HEK293 (cell line): Measurements from ENCODE around the gene TOR4A.

Source experiments
- GLI2 ChIP-seq: fragments of 450-650 bp; formaldehyde crosslinking; IDR thresholded peaks from 2 replicates; pipeline ENCODE4; 2017; ENCODE audit warnings: missing biosample characterization, missing genetic modification characterization, low read depth, borderline replicate concordance
- GLI4 ChIP-seq: fragments of 450-650 bp; formaldehyde crosslinking; IDR thresholded peaks from 2 replicates; pipeline ENCODE4 v1.5.1; 2016; ENCODE audit warnings: missing biosample characterization, missing genetic modification characterization
- GLIS1 ChIP-seq: fragments of 450-650 bp; formaldehyde crosslinking; IDR thresholded peaks from 2 replicates; pipeline ENCODE4 v1.5.1; 2016; ENCODE audit warnings: missing biosample characterization, missing genetic modification characterization
- IKZF3 ChIP-seq: fragments of 450-650 bp; IDR thresholded peaks from 2 replicates; pipeline ENCODE4 v1.5.0; 2018; ENCODE audit warnings: missing biosample characterization, mild to moderate bottlenecking, missing genetic modification characterization, moderate library complexity
- KLF16 ChIP-seq: fragments of 450-650 bp; formaldehyde crosslinking; IDR thresholded peaks from 2 replicates; pipeline ENCODE4 v1.5.1; 2017; ENCODE audit warnings: missing biosample characterization, missing genetic modification characterization
- SCRT1 ChIP-seq: fragments of 450-650 bp; formaldehyde crosslinking; IDR thresholded peaks from 2 replicates; pipeline ENCODE4 v1.5.1; 2016; ENCODE audit warnings: missing biosample characterization, missing genetic modification characterization, borderline replicate concordance
- YY1 ChIP-seq: fragments of 450-650 bp; formaldehyde crosslinking; IDR thresholded peaks from 2 replicates; pipeline ENCODE4 v1.5.1; 2018; ENCODE audit warnings: missing biosample characterization, missing genetic modification characterization
- YY2 ChIP-seq: fragments of 450-650 bp; formaldehyde crosslinking; IDR thresholded peaks from 2 replicates; pipeline ENCODE4 v1.5.1; 2016; ENCODE audit warnings: missing biosample characterization, missing genetic modification characterization
- ZBTB10 ChIP-seq: fragments of 450-650 bp; formaldehyde crosslinking; IDR thresholded peaks from 2 replicates; pipeline ENCODE4 v1.5.1; 2016; ENCODE audit warnings: missing biosample characterization, missing genetic modification characterization
- ZFP69B ChIP-seq: fragments of 450-650 bp; formaldehyde crosslinking; IDR thresholded peaks from 2 replicates; pipeline ENCODE4 v1.5.1; 2016; ENCODE audit warnings: missing biosample characterization, missing genetic modification characterization
- ZNF10 ChIP-seq: fragments of 450-650 bp; formaldehyde crosslinking; IDR thresholded peaks from 2 replicates; pipeline ENCODE4 v1.5.1; 2017; ENCODE audit warnings: missing biosample characterization, missing genetic modification characterization
- ZNF112 ChIP-seq: fragments of 450-650 bp; formaldehyde crosslinking; IDR thresholded peaks from 2 replicates; pipeline ENCODE4 v1.5.0; 2017; ENCODE audit warnings: missing biosample characterization, missing genetic modification characterization
- ZNF133 ChIP-seq: fragments of 450-650 bp; formaldehyde crosslinking; IDR thresholded peaks from 2 replicates; pipeline ENCODE4 v1.5.1; 2016; ENCODE audit warnings: missing biosample characterization, missing genetic modification characterization
- ZNF146 ChIP-seq: fragments of 450-650 bp; formaldehyde crosslinking; IDR thresholded peaks from 2 replicates; pipeline ENCODE4 v1.5.1; 2016; ENCODE audit warnings: missing biosample characterization, missing genetic modification characterization
- ZNF19 ChIP-seq: fragments of 450-650 bp; formaldehyde crosslinking; IDR thresholded peaks from 2 replicates; pipeline ENCODE4; 2016; ENCODE audit warnings: missing biosample characterization, missing genetic modification characterization, low read depth
- ZNF202 ChIP-seq: fragments of 450-650 bp; formaldehyde crosslinking; IDR thresholded peaks from 2 replicates; pipeline ENCODE4 v1.5.1; 2016; ENCODE audit warnings: missing biosample characterization, missing genetic modification characterization, borderline replicate concordance
- ZNF324 ChIP-seq: fragments of 450-650 bp; formaldehyde crosslinking; IDR thresholded peaks from 2 replicates; pipeline ENCODE4 v1.5.1; 2016; ENCODE audit warnings: missing biosample characterization, missing genetic modification characterization
- ZNF350 ChIP-seq: fragments of 450-650 bp; formaldehyde crosslinking; IDR thresholded peaks from 2 replicates; pipeline ENCODE4 v1.5.0; 2017; ENCODE audit warnings: missing biosample characterization, mild to moderate bottlenecking, missing genetic modification characterization
- ZNF354C ChIP-seq: fragments of 450-650 bp; formaldehyde crosslinking; IDR thresholded peaks from 2 replicates; pipeline ENCODE4 v1.5.1; 2016; ENCODE audit warnings: missing biosample characterization, missing genetic modification characterization, low read depth, borderline replicate concordance
- ZNF416 ChIP-seq: fragments of 450-650 bp; formaldehyde crosslinking; IDR thresholded peaks from 2 replicates; pipeline ENCODE4 v1.5.1; 2016; ENCODE audit warnings: missing biosample characterization, missing genetic modification characterization
- ZNF473 ChIP-seq: fragments of 450-650 bp; formaldehyde crosslinking; IDR thresholded peaks from 2 replicates; pipeline ENCODE4 v1.5.1; 2017; ENCODE audit warnings: missing biosample characterization, missing genetic modification characterization
- ZNF488 ChIP-seq: fragments of 450-650 bp; formaldehyde crosslinking; IDR thresholded peaks from 2 replicates; pipeline ENCODE4 v1.5.1; 2016; ENCODE audit warnings: missing biosample characterization, missing genetic modification characterization
- ZNF521 ChIP-seq: fragments of 450-650 bp; formaldehyde crosslinking; IDR thresholded peaks from 2 replicates; pipeline ENCODE4 v1.5.1; 2017; ENCODE audit warnings: missing biosample characterization, mild to moderate bottlenecking, missing genetic modification characterization
- ZNF561 ChIP-seq: fragments of 450-650 bp; IDR thresholded peaks from 2 replicates; pipeline ENCODE4 v1.5.1; 2018; ENCODE audit warnings: missing biosample characterization, missing genetic modification characterization, borderline replicate concordance
- ZNF624 ChIP-seq: fragments of 450-650 bp; formaldehyde crosslinking; IDR thresholded peaks from 2 replicates; pipeline ENCODE4 v1.5.1; 2017; ENCODE audit warnings: missing biosample characterization, missing genetic modification characterization
- ZNF692 ChIP-seq: fragments of 450-650 bp; formaldehyde crosslinking; IDR thresholded peaks from 2 replicates; pipeline ENCODE4 v1.5.1; 2016; ENCODE audit warnings: missing biosample characterization, missing genetic modification characterization
- ZNF768 ChIP-seq: fragments of 450-650 bp; formaldehyde crosslinking; IDR thresholded peaks from 2 replicates; pipeline ENCODE4 v1.5.1; 2018; ENCODE audit warnings: missing biosample characterization, mild to moderate bottlenecking, missing genetic modification characterization
- ZNF791 ChIP-seq: fragments of 450-650 bp; formaldehyde crosslinking; IDR thresholded peaks from 2 replicates; pipeline ENCODE4 v1.5.1; 2016; ENCODE audit warnings: missing biosample characterization, missing genetic modification characterization
- TF ChIP-seq, protein P1 (sequence below): fragments of 450-650 bp; formaldehyde crosslinking; IDR thresholded peaks from 2 replicates; pipeline ENCODE4 v1.5.1; 2017; ENCODE audit warnings: missing biosample characterization, missing genetic modification characterization
- TF ChIP-seq, protein P2 (sequence below): fragments of 450-650 bp; formaldehyde crosslinking; IDR thresholded peaks from 2 replicates; pipeline ENCODE4 v1.5.1; 2016; ENCODE audit warnings: missing biosample characterization, missing genetic modification characterization, borderline replicate concordance

Gene TOR4A

GRCh38 chr9:137236238-137236935 lies 41.1 kb upstream of the TOR4A start (continued):
- TF ChIP-seq IKZF3 (tag by site-specific recombination) (no peak), ZNF473 (tag by site-specific recombination) (no peak), GLI2 (tag by site-specific recombination) (no peak), ZFP69B (tag by site-specific recombination) (0 out of 2 replicates have a peak, but pooled peaks have one; percentile 18), ZNF561 (tag by site-specific recombination) (0 out of 2 replicates have a peak, but pooled peaks have one; percentile 64), ZNF133 (tag by site-specific recombination) (no peak), ZNF521 (tag by site-specific recombination) (no peak), ZNF112 (tag by site-specific recombination) (no peak), SCRT1 (no peak), YY2 (peak; percentile 89), ZNF350 (tag by site-specific recombination) (no peak), ZNF416 (tag by site-specific recombination) (no peak), ZNF19 (tag by site-specific recombination) (no peak), YY1 (tag by site-specific recombination) (peak; percentile 80), ZNF791 (tag by site-specific recombination) (no peak), ZNF692 (peak; percentile 67; the same call in 1 of the 2 replicates), ZBTB10 (peak; percentile 90), ZNF10 (tag by site-specific recombination) (peak; percentile 22; the same call in 1 of the 2 replicates), ZNF324 (0 out of 2 replicates have a peak, but pooled peaks have one; percentile 56), GLIS1 (tag by site-specific recombination) (no peak), ZNF624 (no peak), ZNF202 (tag by site-specific recombination) (no peak), ZNF488 (tag by site-specific recombination) (no peak), ZNF768 (tag by site-specific recombination) (no peak), ZNF354C (tag by site-specific recombination) (no peak), KLF16 (tag by site-specific recombination) (peak; percentile 97), GLI4 (tag by site-specific recombination) (no peak; the same call in 1 of the 2 replicates), ZNF146 (tag by site-specific recombination) (no peak)
- TF ChIP-seq, protein P1, sequence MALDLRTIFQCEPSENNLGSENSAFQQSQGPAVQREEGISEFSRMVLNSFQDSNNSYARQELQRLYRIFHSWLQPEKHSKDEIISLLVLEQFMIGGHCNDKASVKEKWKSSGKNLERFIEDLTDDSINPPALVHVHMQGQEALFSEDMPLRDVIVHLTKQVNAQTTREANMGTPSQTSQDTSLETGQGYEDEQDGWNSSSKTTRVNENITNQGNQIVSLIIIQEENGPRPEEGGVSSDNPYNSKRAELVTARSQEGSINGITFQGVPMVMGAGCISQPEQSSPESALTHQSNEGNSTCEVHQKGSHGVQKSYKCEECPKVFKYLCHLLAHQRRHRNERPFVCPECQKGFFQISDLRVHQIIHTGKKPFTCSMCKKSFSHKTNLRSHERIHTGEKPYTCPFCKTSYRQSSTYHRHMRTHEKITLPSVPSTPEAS (tag by site-specific recombination), result no peak
- TF ChIP-seq, protein P2, sequence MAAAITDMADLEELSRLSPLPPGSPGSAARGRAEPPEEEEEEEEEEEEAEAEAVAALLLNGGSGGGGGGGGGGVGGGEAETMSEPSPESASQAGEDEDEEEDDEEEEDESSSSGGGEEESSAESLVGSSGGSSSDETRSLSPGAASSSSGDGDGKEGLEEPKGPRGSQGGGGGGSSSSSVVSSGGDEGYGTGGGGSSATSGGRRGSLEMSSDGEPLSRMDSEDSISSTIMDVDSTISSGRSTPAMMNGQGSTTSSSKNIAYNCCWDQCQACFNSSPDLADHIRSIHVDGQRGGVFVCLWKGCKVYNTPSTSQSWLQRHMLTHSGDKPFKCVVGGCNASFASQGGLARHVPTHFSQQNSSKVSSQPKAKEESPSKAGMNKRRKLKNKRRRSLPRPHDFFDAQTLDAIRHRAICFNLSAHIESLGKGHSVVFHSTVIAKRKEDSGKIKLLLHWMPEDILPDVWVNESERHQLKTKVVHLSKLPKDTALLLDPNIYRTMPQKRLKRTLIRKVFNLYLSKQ, result no peak
- TF ChIP-seq, all 188 proteins: peak for 53
